ENCODE data around the gene CERS2. TPM values are rescaled to one million over a fixed set of nuclear protein-coding genes. Genes with fewer than 3 reads are reported as not detected.
A peak's percentile ranks its signal among the peaks of the same experiment; 100 is the strongest.

CERS2 gene
- total RNA-seq, 1 donor from 2014 or later = 189 TPM

- Histone ChIP-seq H3K4me1 (ENCODE audit: insufficient read depth, low read length) (peaks cover 10% of the 10 kb centered on the region), H2AFZ (ENCODE audit: low read depth, low read length) (no peak overlapping the region), H3K27ac (ENCODE audit: low read depth, low read length) (no peak overlapping the region), H3K9ac (ENCODE audit: low read length) (no peak overlapping the region), H3K4me3 (ENCODE audit: insufficient read depth, low read depth, low read length) (no peak overlapping the region), H4K20me1 (ENCODE audit: insufficient read depth, low read length) (no peaks in the 10 kb centered on the region), H3K4me2 (ENCODE audit: low read length) (no peak overlapping the region), H3K79me2 (ENCODE audit: insufficient read depth, low read length) (no peaks in the 10 kb centered on the region), H3K9me3 (ENCODE audit: insufficient read depth, low read depth, low read length) (no peaks in the 10 kb centered on the region), H3K27me3 (ENCODE audit: insufficient read depth, low read length) (peaks cover 7% of the 10 kb centered on the region), H3K36me3 (ENCODE audit: insufficient read depth, low read length) (no peaks in the 10 kb centered on the region)
- no peak overlapping the region for H3K27ac Mint-ChIP-seq (ENCODE audit: unreplicated experiment)
- DNase-seq (ENCODE audit: low read depth) (no peak), FAIRE-seq (no peak)
- H3K4me3 Mint-ChIP-seq (ENCODE audit: unreplicated experiment) = no peak overlapping the region
- no peaks in the 10 kb centered on the region for H3K36me3 Mint-ChIP-seq (ENCODE audit: low read depth, unreplicated experiment)
- H3K27me3 Mint-ChIP-seq (ENCODE audit: low read depth, unreplicated experiment) = peaks cover 8% of the 10 kb centered on the region
- no peaks in the 10 kb centered on the region for H3K9me3 Mint-ChIP-seq (ENCODE audit: unreplicated experiment)
- no peak for TF ChIP-seq CTCF (IDR thresholded peaks at IDR 0.05; ENCODE audit: insufficient read depth, low read depth, low read length)
- no peak for TF ChIP-seq EZH2 (IDR thresholded peaks at IDR 0.05; ENCODE audit: insufficient read depth, low read length)
- H3K4me1 Mint-ChIP-seq (ENCODE audit: low read depth, unreplicated experiment) = peaks cover 17% of the 10 kb centered on the region
Measured at GRCh38 chr1:150985179-150985825, 10.7 kb upstream of the CERS2 start.

GRCh38 chr1:150981805-150982712 lies 7.4 kb upstream of the CERS2 start, which contains the start of gene ANXA9:
Gene ANXA9 (plus strand): TSS chr1:150982292. CDS start chr1:150983106, 814 bp downstream.
- TF ChIP-seq EZH2 (IDR thresholded peaks at IDR 0.05; ENCODE audit: insufficient read depth, low read length) = no peak
- TF ChIP-seq CTCF (IDR thresholded peaks at IDR 0.05; ENCODE audit: insufficient read depth, low read depth, low read length) = no peak
- Mint-ChIP-seq H3K36me3 (ENCODE audit: low read depth, unreplicated experiment) (no peaks in the 10 kb centered on the region), H3K27me3 (ENCODE audit: low read depth, unreplicated experiment) (peaks cover 8% of the 10 kb centered on the region), H3K4me3 (ENCODE audit: unreplicated experiment) (peak within 1 kb of the TSS; percentile 58), H3K9me3 (ENCODE audit: unreplicated experiment) (no peaks in the 10 kb centered on the region), H3K27ac (ENCODE audit: unreplicated experiment) (peak within 1 kb of the TSS; percentile 34), H3K4me1 (ENCODE audit: low read depth, unreplicated experiment) (peaks cover 21% of the 10 kb centered on the region)
- Histone ChIP-seq H3K4me1 (ENCODE audit: insufficient read depth, low read length) (peaks cover 26% of the 10 kb centered on the region), H3K9me3 (ENCODE audit: insufficient read depth, low read depth, low read length) (no peaks in the 10 kb centered on the region), H3K27ac (ENCODE audit: low read depth, low read length) (no peak within 1 kb of the TSS), H2AFZ (ENCODE audit: low read depth, low read length) (no peak within 1 kb of the TSS), H3K79me2 (ENCODE audit: insufficient read depth, low read length) (no peaks in the 10 kb centered on the region), H3K4me3 (ENCODE audit: insufficient read depth, low read depth, low read length) (no peak within 1 kb of the TSS), H3K4me2 (ENCODE audit: low read length) (no peak within 1 kb of the TSS), H3K9ac (ENCODE audit: low read length) (no peak within 1 kb of the TSS), H3K36me3 (ENCODE audit: insufficient read depth, low read length) (no peaks in the 10 kb centered on the region), H3K27me3 (ENCODE audit: insufficient read depth, low read length) (peaks cover 7% of the 10 kb centered on the region), H4K20me1 (ENCODE audit: insufficient read depth, low read length) (no peaks in the 10 kb centered on the region)
- no peak for DNase-seq (ENCODE audit: low read depth)
- no peak for FAIRE-seq

All from astrocyte (in vitro differentiated cells and primary cell).